ENCODE measurements around the gene NPFFR1.

DNA sequence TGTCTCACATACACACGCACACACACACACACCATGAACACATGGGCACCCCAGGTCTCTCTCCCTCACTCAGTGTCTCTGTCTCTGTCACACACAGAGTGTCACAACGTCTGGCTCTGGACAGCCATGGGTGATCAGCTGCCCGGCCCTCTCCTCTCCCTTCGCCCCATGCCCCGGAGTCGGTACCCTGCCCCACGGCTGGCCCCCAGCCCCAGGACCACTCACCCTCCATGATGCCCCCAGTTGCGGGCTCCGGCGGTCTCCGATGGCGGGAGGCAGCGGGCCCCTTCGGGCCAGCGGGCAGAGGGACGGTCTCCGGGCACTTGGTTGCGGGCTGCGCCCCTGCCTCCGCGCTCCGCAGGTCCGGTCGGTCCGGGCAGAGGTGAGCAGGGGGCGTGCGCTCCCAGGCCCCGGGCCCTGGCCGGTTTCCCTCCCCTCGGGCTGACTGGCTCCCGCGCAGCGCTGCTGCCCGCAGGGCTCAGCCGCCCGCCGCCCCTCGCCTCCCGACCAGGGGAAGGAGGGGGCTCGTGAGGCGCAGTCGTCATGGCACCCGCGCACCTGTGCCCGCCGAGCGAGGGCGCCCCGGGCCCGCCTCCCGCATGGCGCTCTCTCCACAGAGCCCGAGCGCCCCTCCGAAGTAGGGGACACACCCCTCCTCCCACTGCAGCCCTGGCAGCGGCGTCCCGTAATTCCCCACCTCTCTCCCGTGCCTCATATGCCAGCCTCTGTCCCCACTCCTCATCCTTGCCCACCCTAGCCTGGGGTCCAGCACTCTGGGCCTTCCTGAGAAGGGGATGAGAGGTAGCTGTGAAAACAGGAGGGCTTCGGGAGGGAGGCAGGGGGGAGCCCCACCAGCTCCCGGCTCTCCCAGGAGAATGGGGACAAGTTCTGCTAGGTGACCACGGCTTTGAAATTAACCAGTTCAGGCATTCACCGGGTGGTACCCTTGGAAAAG, at the start of gene NPFFR1:
- TF ChIP-seq, protein P1, sequence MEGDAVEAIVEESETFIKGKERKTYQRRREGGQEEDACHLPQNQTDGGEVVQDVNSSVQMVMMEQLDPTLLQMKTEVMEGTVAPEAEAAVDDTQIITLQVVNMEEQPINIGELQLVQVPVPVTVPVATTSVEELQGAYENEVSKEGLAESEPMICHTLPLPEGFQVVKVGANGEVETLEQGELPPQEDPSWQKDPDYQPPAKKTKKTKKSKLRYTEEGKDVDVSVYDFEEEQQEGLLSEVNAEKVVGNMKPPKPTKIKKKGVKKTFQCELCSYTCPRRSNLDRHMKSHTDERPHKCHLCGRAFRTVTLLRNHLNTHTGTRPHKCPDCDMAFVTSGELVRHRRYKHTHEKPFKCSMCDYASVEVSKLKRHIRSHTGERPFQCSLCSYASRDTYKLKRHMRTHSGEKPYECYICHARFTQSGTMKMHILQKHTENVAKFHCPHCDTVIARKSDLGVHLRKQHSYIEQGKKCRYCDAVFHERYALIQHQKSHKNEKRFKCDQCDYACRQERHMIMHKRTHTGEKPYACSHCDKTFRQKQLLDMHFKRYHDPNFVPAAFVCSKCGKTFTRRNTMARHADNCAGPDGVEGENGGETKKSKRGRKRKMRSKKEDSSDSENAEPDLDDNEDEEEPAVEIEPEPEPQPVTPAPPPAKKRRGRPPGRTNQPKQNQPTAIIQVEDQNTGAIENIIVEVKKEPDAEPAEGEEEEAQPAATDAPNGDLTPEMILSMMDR (IDR thresholded peaks at IDR 0.05): no peak
- no peak for TF ChIP-seq POLR2A (IDR thresholded peaks at IDR 0.05; ENCODE audit: low read depth)
- TF ChIP-seq POLR2AphosphoS5 (IDR thresholded peaks at IDR 0.05): no peak

All from esophagus muscularis mucosa (tissue), 3 donors.